Heart left ventricle (tissue), 13 donors: ENCODE results near the gene CCDC28A.

Experiments
- CTCF ChIP-seq, 12 donors: fragments of 200-600 bp; sonication (generic) in 4 of 12; IDR thresholded peaks; one replicate each; pipeline versions ENCODE4 v1.5.0 to v1.8.0; 2018 to 2022; ENCODE audit warnings: antibody characterized with exemption in 12 of 12, mild to moderate bottlenecking in 5 of 12
- POLR2A ChIP-seq, 2 donors: fragments of 450-650 bp; IDR thresholded peaks; one replicate each; pipeline ENCODE4 v1.6.1; 2017; ENCODE audit warnings: antibody characterized with exemption in 2 of 2, mild to moderate bottlenecking in 2 of 2, moderate library complexity in 2 of 2
- donor health status: ischemic (EF 13 %, LVEDD 7.1; RV severe dilation, severe dysfunction).
- donor health status: DM: no; HTN: yes; CAD: no.
- donor health status: DM: no; HTN: no; CAD: no.
- donor health status: ischemic (EF 25% LVEDD 6.9; RV normal size, moderate dysfunction).
- donor health status: ischemic (EF 25% LVEDD 5.7; RV mildly dilated, moderate dysfunction).
- donor health status: ischemic (EF 35%, LVEDD 5.7; RV mildly dilated, moderate dysfunction).
- donor health status: nonischemic (EF 11% LVEDD 7.7; RV severe dilation, severe dysfunction).
- donor health status: DM: yes; HTN: yes; CAD: no.
- donor health status: PGD.
- donor health status: ischemic (EF 29% LVEDD 5.4; RV normal size, mild dysfunction).
- donor health status: nonischemic (EF 23%, LVEDD 6.1; RV moderate dilation, normal function).

- TF ChIP-seq CTCF (IDR thresholded peaks at IDR 0.05): peak in 1 of 12 donors; percentile 10
- TF ChIP-seq POLR2A (IDR thresholded peaks at IDR 0.05): peak in 1 of 2 donors; percentile 60
Observed at GRCh38 chr6:138773177-138774091, at the start of gene CCDC28A.
